COLO668 (cell line): ENCODE data around the gene RNF167.
A peak's percentile ranks its signal among the peaks of the same experiment; 100 is the strongest.

Experiments
- DNase-seq: peaks from one replicate; lab custom pipeline; 2025; ENCODE audit not compliant: unreplicated experiment; lab: John Stamatoyannopoulos, UW

Gene RNF167

GRCh38 chr17:4937553-4937952 is 2.5 kb upstream of the RNF167 start:
- no peak for DNase-seq

- no peak for DNase-seq
Measured at GRCh38 chr17:4938069-4938491, 2.0 kb upstream of the RNF167 start.

GRCh38 chr17:4938688-4939545 is 1.2 kb upstream of the RNF167 start:
- DNase-seq: peak; percentile 13

- DNase-seq: peak; percentile 14
Measured at GRCh38 chr17:4939546-4939795, 597 bp upstream of the RNF167 start.

- DNase-seq: peak; percentile 25
Measured at GRCh38 chr17:4940555-4941318, 669 bp downstream of the RNF167 start.

GRCh38 chr17:4941319-4941610 is 1.2 kb downstream of the RNF167 start:
- DNase-seq: no peak

- DNase-seq: no peak
Measured at GRCh38 chr17:4942760-4943508, 2.9 kb downstream of the RNF167 start.

- DNase-seq: no peak
Measured at GRCh38 chr17:4944163-4944553, 4.1 kb downstream of the RNF167 start.

- no peak for DNase-seq
Measured at GRCh38 chr17:4944554-4945175, 4.6 kb downstream of the RNF167 start.

- DNase-seq: peak; percentile 49
Measured at GRCh38 chr17:4945176-4945943, 5.3 kb downstream of the RNF167 start.

- DNase-seq: peak; percentile 9
Measured at GRCh38 chr17:4945944-4946280, 5.8 kb downstream of the RNF167 start.

GRCh38 chr17:4946312-4946976 is 6.4 kb downstream of the RNF167 start:
- no peak for DNase-seq

GRCh38 chr17:4947010-4947410 is 6.9 kb downstream of the RNF167 start:
- no peak for DNase-seq

GRCh38 chr17:4947411-4948165 is 7.5 kb downstream of the RNF167 start:
- peak; percentile 51 for DNase-seq

- peak; percentile 84 for DNase-seq
Measured at GRCh38 chr17:4948166-4948930, 8.3 kb downstream of the RNF167 start, which contains the start of gene PFN1. TSS of gene PFN1 (minus strand) at chr17:4948530. CDS start at chr17:4948394, 136 bp downstream.

- DNase-seq: peak; percentile 91
Measured at GRCh38 chr17:4948931-4949320, 8.9 kb downstream of the RNF167 start.

GRCh38 chr17:4949321-4950074 is 9.4 kb downstream of the RNF167 start:
- peak; percentile 87 for DNase-seq
